HG03558 (cell line): Measurements from ENCODE around the gene APBA2.
"Not testable (repeated sequence)": the region's sequence is repeated elsewhere in the genome, so short reads cannot be mapped to it uniquely, and the experiment has no call there.

Source experiments
- ATAC-seq: cut with Tn5 transposase; IDR thresholded peaks from one replicate; pipeline ENCODE4 v1.9.1; 2021; ENCODE audit warnings: moderate number of reproducible peaks; ENCODE audit not compliant: unreplicated experiment; ENCODE audit errors: extremely low read depth

Gene APBA2

DNA sequence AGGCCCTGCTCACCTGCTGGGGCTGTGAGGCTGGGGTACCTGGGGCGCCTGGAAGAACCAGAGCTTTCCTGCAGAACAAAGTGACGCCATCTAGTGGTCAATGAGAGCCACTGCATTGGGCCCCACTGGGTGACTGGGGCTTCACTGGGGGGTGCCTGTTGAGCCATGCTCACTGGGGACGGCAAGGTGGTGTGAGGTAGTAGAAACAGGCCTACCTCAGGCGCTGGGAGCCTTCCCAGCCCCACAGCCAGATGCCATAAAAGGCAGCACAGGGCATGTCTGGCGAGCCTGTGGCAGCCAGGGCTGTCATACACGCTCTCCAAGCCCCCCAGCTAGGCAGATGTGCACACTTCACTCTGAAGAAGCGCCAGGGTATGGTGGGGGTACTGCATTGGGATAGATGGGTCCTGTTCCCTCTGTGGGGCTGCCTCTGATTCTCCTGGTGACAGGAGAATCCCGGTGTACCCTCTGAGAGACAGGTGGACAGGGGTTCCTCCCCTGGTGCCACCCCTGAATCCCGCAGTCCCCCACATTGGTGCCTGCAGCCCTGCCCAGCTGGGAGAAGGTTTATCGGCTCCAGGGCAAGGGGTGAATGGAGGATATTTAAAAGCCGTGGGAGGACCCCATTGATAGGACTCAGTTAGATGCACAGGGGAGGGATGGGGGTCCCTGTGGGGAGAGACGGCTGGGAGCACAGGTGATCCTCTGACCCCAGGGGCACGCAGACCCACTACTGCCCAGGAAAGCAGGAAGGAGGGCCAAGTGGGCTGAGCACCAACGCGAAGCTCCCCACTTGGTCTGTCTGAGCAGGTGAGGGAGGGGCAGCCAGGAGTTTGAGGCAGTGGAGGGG is 205.1 kb downstream of the APBA2 start:
- no peak for ATAC-seq

DNA sequence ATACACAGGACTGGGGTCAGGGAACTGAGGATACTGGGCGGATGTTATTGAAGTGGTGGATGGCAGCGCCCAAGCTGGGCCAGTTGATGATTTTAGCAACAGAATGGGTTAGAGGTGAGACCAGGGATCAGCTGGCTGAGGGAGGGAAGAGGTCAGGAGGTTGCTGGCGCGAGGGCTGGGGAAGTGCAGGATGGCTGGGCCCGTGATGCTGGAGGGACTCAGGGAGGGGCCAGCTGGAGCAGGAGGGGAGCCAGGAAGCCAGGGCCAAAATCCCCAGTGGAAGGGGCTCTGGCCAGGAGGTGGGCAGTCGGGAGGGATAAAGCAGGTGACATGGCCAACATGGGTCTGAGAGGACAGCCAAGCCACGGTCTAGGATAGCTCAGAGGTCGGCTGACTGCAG is 205.9 kb downstream of the APBA2 start:
- no peak for ATAC-seq

DNA sequence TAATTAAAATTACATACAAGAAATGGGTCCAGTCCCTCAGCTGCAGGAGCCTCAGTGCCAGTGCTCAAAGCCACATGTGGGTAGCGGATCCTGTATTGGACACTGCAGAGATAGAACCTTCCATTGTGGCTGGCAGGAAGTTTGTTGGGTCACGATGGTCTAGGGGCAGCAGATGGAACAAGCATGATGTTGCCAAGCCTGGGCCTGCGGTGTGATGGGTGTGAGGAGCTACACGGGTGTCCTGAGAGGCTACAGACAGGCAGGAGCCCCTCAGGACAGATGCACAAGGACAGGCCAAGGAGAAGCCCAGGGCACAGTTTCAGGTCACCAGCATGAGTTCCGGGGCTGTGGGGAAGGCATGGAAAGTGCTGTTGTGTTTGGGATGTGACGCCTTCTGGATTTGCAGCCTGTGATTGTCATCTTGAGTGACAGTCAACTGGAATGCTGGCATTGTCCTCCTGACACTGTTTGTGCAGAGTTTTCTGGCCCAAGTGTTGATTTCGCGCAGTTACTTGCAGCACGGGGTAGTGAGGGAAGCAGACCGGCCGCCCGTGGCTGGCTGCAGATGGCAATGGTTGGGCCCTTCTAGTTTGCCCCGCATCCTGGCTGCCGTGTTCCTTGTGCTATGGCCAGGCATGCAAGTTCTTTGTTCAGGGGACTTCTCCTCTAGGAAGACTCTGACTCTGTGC is 206.7 kb downstream of the APBA2 start:
- ATAC-seq, result no peak

DNA sequence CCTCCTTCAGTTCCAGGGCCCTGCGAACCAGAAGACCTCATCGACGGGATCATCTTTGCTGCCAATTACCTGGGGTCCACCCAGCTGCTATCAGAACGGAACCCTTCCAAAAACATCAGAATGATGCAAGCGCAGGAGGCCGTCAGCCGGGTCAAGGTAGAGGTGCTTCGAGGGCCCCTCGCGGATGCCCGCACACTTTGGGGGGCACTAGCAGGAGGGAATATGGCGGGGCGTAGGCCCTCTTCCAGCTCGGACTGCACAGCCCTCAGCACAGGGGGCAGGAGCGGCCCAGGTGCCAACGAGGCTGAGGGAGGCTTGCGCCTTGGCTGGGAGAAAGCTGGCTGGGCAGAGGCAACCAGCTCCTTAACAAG is 207.3 kb downstream of the APBA2 start:
- no peak for ATAC-seq

DNA sequence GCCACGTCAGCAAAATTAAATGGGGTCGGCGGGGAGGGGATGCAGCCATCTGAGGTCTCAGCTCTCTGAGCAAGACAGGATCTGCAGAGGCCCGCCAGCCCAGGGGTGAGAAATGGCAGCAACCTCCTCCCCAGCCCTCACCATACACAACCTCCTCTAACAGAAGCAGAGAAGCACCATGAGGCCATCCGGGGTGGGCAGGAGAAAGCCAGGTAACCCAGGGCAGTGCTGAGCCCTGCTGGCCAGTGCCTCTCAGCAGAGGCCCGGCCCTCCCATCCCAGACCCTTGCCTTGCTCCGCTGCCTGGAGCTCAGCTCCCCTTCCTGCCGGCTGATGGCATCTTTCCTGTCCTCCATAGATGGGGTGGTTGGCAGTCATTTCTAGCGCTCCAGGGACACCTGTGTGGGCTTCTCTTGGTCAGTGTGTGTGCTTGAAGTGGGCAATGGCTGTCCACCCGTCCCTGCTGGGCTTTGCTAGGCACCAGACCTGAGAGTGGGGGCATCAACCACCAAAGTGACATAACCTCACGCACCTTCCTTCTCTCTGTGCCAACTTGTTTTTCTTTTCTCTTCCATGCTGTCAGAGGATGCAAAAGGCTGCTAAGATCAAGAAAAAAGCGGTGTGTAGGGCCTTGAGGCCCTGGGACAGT is 208.0 kb downstream of the APBA2 start:
- ATAC-seq, result no peak

DNA sequence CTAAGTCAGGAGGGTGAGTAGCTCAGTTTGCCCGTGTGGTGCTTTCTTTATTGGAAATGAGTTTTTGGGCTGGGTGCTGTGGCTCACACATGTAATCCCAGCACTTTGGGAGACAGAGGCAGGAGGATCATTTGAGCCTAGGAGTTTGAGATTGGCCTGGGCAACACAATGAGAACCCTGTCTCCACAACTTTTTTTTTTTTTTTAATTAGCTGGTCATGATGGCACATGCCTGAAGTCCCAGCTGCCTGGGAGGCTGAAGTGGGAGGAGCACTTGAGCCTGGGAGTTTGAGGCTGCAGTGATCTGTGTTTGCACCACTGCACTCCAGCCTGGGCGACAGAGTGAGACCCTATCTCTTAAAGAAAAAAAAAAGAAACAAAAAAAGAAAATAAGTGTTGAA is 208.9 kb downstream of the APBA2 start:
- no peak for ATAC-seq

DNA sequence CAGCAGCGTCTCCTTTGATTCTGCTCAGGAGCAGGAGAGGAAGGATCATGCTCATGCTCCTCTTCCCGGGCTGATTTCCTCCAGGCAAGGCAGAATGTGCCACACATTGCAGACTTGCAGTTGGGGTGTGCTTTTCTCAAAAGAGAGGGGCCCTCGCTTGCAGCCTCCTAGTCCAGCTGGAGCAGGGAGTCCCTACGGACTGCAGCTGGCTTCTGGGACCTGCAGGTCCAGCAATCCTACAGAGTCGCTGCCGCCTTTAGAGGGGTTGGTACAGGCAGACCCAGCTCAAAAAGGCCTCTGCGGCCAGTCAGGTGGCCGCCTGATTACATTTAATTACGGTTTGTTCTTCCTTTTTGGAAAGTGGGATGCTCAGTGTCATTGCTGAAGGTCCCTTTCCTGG is 210.0 kb downstream of the APBA2 start:
- no peak for ATAC-seq

DNA sequence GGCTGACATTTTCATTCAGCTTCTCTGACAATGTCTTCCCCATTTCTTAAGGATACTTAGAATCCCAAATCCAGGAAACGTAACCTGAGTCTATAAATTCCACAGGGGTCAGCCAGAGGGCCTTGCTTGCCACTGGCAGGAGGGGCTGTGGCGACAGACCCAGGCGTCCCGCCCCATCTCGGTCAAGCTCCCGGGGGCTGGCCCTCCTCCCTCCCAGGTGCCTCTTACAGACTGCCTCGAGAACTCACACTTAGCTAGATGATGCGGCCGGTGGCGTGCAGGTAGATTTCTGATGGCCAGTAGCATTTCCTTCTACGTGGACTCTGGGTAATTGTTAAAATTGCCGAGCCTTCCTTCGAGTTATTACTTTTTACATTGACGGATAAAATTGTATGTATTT is 211.4 kb downstream of the APBA2 start:
- no peak for ATAC-seq

DNA sequence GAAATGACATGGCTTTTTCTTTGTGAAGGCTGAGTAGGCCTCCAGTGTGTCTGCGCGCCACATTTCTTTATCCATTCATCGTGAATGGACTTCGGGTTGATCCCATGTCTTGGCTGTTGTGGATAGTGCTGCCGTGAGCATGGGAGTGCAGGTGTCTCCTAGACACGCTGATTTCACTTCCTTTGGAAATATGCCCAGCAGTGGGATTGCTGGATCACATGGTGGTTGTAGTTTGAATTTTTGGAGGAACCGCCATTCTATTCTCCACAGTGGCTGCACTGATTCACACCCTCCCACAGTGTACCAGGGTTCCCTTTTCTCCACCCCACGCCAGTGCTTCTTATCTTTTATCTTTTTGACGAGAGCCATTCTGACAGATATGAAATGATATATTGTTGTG is 212.2 kb downstream of the APBA2 start:
- ATAC-seq, result no peak

DNA sequence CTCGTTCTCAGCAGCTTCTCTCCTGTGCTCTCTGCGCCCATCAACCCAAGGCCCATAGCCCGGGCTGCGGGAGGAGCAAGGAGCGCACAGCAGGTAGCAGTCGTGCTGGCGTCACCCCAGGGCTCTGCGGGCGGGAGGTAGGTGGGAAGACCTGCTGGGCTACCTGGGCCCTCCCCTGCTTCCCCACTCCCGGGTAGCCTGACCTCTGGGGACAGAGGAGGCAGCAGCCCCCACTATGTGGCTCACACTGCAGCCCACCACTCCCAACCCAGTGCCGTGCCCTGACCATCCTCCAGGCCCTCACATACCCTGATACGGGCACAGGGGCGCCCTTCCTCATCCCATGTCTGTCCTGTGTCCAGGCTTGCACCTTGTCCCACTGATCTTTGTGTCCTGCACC is 212.9 kb downstream of the APBA2 start:
- no peak for ATAC-seq

DNA sequence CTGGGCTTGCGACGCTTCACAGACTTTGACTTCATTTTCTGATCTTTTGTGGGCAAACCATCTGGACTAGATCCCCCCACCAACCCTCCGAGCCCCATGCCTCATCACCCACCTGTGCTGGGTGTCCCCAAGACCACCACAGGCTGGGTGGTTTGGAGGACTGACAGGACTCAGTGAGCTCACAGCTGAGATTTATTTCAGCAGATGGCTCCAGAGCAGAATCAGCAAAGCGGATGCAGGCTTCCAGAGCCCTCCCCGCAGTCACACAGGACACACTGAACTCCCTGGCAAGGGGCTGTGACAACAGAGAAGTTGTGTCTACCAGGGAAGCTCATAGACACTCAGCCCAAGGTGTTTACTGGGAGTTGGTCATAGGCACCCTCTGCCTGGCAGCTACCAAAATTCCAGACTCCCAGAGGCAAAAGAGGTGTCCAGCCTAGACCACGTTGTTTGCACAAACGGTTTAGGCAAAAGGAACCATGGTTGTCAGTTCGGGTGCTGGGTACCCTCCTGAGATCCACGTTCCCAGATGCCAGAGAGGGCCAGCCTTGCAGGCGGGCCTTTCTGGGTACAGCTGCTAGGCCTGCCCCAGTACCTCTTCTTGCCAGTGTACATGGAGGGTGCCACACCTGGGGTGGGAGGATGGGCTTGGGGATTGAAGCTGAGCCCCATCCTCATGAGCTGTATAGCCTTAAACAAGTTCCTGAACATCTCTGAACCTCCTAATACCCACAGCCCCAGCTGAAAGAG is 213.5 kb downstream of the APBA2 start:
- no peak for ATAC-seq

DNA sequence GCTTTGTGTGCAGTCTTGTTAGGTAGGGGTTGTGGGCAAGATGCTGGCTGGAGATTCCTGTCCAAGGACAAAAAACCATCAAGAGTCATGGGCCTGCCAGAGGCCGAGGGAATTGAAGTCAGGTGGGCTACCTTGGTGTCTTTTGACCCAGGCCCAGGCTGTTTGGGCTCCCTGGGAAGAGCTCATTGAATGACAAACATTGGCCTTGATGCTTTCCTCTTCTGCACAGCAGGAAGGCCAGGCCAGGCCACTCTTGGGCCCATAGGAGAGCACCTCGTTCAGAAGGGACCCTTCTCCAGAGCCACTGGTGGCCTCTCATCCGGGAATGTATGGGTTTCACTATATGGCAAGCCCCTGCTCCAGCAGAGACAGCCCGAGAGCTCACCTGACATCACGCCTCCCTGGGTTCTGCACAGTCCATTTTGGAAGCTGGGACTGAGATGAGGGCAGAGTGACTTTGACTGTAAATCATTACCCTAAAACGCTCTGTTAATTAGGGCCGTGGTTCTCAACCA is 214.8 kb downstream of the APBA2 start:
- ATAC-seq, result no peak

DNA sequence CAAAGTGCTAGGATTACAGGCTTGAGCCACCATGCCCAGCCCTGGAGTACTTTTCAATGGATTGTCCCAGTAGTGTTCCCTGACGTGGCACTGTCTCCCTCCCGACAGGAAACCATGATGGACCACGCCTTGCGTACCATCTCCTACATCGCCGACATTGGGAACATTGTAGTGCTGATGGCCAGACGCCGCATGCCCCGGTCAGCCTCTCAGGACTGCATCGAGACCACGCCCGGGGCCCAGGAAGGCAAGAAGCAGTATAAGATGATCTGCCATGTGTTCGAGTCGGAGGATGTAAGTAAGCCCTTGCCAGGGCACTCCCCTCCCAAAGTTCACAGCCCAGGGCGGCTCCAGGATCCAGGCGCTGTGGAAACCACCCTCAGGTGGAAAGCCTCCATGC is 215.7 kb downstream of the APBA2 start:
- ATAC-seq, result no peak

DNA sequence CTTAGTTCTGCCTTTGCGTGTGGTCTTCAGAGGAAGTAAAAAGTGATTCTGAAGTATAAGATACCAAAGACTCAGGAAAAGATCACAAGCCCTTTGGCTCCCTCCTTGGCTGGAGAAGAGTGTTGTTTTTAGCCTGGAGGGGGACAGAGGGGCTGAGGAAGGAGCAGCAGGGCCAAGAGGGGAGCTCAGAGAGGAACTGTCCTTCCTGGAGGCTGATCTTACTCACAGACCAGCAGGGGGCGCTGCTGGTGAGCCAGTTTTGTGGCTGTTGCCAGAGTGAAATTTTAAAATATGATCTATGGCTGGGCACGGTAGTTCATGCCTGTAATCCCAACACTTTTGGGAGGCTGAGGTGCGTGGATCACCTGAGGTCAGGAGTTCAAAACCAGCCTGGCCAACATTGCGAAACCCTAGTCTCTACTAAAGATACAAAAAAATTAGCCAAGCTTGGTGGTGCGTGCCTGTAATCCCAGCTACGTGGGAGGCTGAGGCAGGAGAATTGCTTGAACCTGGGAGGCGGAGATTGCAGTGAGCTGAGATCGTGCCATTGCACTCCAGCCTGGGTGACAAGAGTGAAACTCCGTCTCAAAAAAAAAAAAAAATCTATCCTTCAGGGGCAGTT is 216.5 kb downstream of the APBA2 start:
- ATAC-seq, result not testable (repeated sequence)

DNA sequence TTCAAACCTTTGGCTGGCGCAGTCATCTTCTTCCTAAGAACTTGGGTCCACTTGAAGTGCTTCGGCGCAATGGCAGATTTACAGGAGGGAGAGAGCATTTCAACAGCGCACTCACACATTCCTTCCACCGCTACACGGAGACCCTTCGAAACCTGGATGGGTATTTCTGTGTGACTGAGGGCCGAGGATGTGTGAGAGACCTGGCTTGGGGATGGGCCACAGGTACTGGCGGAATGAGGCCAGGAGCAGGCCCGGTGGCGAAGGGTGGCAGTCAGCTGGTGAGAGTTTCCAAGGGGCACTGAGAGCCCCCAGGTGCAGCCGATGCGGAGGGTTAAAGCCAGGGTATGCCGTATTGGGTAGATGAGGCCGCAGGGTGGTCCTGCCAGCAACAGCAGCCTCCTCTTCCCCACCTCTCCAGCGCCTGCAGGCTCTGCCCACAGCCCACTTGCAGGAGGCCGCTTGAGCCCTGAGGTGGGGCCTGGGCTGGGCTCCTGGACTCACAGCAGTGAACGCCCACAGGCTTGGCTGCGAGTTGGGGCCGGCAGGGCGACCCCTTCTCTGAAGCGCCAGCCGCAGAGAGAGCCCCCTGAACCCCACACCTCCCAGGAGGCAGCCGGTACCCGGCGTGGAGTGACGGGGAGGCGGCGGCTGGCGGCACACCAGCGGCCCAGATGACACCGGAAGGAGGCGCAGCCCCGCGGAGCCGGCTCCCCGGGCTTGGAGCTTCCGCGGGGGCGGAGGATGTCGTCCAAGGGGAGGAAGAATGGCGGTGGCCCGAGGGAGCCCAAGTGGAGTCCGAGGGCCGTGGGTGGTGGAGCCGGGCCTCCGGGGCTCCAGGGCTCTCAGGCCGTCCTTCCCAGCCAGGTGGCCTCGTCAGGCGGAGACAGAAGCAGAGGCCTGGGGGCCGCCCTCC is 217.4 kb downstream of the APBA2 start:
- no peak for ATAC-seq

DNA sequence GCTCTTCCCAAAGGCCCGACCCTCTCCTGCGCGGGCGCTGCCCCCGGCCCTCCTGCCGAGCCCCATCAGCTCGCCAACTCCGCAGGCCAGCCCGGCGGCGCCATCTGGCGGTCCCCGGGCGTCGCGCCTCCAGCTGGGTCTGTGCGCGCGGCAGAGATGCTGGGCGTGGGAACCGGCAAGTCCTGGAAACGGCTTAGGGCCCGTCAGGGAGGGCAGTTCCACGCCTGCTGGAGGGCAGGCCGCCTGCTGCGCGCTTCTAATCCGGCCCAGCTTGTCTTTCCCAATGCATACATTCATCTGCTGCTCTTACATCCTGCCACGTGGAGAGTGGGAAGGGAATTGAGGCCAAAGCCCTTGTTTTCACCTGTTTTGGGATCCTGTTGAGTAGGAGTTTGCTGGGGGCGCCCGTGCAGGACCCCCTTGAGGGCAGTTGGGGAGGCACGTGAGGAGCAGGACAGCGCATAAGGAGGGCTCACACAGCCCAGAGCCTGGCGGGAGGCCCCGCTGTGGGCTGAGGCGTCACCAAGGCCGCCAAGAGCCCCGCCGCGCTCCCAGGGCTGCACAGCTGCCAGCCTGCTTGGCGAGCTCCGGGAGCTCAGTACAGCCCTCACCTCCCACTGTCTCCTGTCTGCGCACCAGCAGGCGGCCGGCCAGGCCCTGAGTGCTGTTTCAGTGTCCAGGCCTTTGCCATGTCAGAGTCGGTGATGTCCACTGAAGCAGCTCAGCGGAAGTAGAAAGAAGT is 218.2 kb downstream of the APBA2 start:
- no peak for ATAC-seq

DNA sequence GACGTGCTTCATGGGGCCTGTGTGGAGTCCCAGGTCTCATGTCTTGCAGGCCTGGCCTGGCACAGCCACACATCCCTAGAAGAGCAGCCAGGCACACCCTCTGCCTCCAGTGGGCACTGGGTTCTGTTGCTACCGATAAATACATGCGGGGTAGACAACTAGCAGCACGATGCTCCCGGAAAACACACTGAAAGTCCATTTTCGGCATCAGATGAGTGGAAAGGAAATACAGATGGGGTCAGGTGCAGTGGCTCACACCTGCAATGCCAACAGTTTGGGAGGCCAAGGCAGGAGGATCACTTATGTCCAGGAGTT is 218.7 kb downstream of the APBA2 start:
- ATAC-seq, result no peak

DNA sequence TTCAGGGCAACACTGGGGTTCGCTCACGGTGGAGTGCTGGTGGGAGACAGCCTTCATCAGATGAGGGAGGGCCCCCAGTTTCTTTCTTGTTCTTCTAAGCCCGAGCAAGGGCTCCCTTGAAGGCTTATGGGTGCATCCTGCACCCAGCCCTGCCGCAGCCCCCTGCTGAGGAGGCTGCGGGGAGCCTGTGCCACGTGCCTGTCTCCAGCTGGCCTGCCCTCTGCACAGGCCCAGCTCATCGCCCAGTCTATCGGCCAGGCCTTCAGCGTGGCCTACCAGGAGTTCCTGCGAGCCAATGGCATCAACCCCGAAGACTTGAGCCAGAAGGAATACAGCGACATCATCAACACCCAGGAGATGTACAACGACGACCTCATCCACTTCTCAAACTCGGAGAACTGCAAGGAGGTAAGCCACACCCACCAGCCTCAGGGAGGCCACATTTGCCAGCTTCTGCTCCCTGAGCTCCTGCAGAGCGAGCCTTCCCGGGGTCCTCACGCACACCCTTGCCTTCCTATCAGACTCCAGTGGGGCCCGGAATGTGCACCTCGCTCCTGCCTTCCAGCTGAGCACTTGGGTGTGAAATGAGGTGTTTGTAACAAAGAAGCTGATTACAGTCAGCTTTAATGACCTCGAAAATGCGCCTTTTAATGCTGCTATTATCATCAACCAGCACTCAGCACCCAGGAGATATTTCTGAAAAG is 219.5 kb downstream of the APBA2 start:
- no peak for ATAC-seq
